K562 (cell line): ENCODE measurements around the gene TTC39A.

Experiments used
- BMI1 ChIP-seq: fragments of 150-350 bp; IDR thresholded peaks from 2 replicates; pipeline ENCODE4 v1.6.1; 2014; ENCODE audit warnings: low read length
- CREB1 ChIP-seq, 2 experiments: sonication (generic) in 1 of 2; formaldehyde crosslinking in 1 of 2; IDR thresholded peaks; 2 replicates each; pipeline versions ENCODE4 v1.6.1 to v1.8.0; 2012 to 2022; ENCODE audit warnings: inconsistent platforms in 1 of 2, mild to moderate bottlenecking in 1 of 2, missing genetic modification reagents in 1 of 2, moderate library complexity in 1 of 2
- JUND ChIP-seq, 2 experiments: IDR thresholded peaks; 2 replicates in 1 of 2; 3 replicates in 1 of 2; pipeline ENCODE4 v1.6.1; 2011; ENCODE audit warnings: borderline replicate concordance in 2 of 2, low read depth in 2 of 2, low read length in 2 of 2, improper control_type of control experiment in 1 of 2, missing biosample characterization in 1 of 2, missing genetic modification characterization in 1 of 2, missing genetic modification reagents in 1 of 2
- RB1 ChIP-seq: fragments of 450-650 bp; IDR thresholded peaks from 2 replicates; pipeline ENCODE4 v1.6.1; 2017; ENCODE audit warnings: low read depth, mild to moderate bottlenecking
- SMC3 ChIP-seq: conservative IDR thresholded peaks from 2 replicates; pipeline ENCODE4 v1.6.1; 2011; ENCODE audit warnings: low read depth, low read length, improper control_type of control experiment; ENCODE audit not compliant: insufficient read depth

- TF ChIP-seq BMI1 = no peak
- no peak for TF ChIP-seq SMC3
- TF ChIP-seq RB1 = no peak
- no peak for TF ChIP-seq CREB1 (IDR thresholded peaks at IDR 0.05)
- TF ChIP-seq CREB1 (CRISPR knock-in tag; IDR thresholded peaks at IDR 0.05) = no peak
- no peak for TF ChIP-seq JUND (IDR thresholded peaks at IDR 0.05; ENCODE audit: borderline replicate concordance, low read depth, low read length)
- no peak for TF ChIP-seq JUND (tag; IDR thresholded peaks at IDR 0.05; ENCODE audit: borderline replicate concordance, low read depth, low read length)
Observed at GRCh38 chr1:51322417-51323101, 7.8 kb downstream of the TTC39A start.
